SK-N-SH (cell line): ENCODE measurements around the gene WDR64.

Source experiments
- CTCF ChIP-seq: fragments of 200-600 bp; sonication (generic); IDR thresholded peaks from 2 replicates; pipeline ENCODE4 v1.6.1; 2017; ENCODE audit warnings: antibody characterized with exemption, mild to moderate bottlenecking, moderate library complexity
- SMC3 ChIP-seq: IDR thresholded peaks from 2 replicates; pipeline ENCODE4 v1.6.1; 2012; ENCODE audit warnings: low read depth, low read length, improper control_type of control experiment
- TF ChIP-seq, protein P1 (sequence below): IDR thresholded peaks from 2 replicates; pipeline ENCODE4 v1.4.0; 2012; ENCODE audit warnings: low read depth

- TF ChIP-seq CTCF, result no peak
- TF ChIP-seq SMC3, result no peak
- TF ChIP-seq, protein P1, sequence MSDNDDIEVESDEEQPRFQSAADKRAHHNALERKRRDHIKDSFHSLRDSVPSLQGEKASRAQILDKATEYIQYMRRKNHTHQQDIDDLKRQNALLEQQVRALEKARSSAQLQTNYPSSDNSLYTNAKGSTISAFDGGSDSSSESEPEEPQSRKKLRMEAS, result no peak
These were observed 187.4 kb downstream of the WDR64 start for GRCh38 chr1:241839369-241839979.
